Keratinocyte (primary cell): ENCODE measurements around the gene IARS1.

Source experiments
- EZH2 ChIP-seq: IDR thresholded peaks from one replicate; pipeline ENCODE4 v1.6.1; 2012; ENCODE audit warnings: inconsistent platforms, mild to moderate bottlenecking, low read length, moderate library complexity
- TF ChIP-seq, protein P1 (sequence below), 3 experiments: IDR thresholded peaks in 1 of 3; conservative IDR thresholded peaks in 1 of 3; optimal IDR thresholded peaks in 1 of 3; 2 replicates in 2 of 3; 3 replicates in 1 of 3; pipeline versions ENCODE3 to v1.5.1; 2011; ENCODE audit warnings: low read length in 3 of 3, mild to moderate bottlenecking in 3 of 3, moderate library complexity in 2 of 3, control low read depth in 1 of 3, inconsistent platforms in 1 of 3; ENCODE audit not compliant: insufficient read depth in 2 of 3; ENCODE audit errors: extremely low read depth in 1 of 3

DNA sequence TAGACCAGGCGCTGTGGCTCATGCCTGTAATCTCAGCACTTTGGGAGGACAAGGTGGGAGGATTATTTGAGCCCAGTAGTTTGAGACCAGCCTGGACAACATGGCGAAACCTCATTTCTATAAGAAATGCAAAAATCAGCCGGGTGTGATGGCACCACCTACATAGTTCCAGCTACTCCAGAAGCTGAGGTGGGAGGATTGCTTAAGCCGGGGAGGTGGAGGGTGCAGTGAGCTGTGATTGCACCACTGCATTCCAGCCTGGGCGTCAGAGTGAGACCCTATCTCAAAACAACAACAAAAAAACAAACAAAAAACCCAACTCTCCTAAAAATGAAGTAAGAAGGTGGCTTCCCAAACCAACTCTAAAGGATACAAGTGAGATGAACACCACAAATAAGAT lies 23.0 kb downstream of the IARS1 start:
- TF ChIP-seq EZH2 = no peak
- TF ChIP-seq, protein P1, sequence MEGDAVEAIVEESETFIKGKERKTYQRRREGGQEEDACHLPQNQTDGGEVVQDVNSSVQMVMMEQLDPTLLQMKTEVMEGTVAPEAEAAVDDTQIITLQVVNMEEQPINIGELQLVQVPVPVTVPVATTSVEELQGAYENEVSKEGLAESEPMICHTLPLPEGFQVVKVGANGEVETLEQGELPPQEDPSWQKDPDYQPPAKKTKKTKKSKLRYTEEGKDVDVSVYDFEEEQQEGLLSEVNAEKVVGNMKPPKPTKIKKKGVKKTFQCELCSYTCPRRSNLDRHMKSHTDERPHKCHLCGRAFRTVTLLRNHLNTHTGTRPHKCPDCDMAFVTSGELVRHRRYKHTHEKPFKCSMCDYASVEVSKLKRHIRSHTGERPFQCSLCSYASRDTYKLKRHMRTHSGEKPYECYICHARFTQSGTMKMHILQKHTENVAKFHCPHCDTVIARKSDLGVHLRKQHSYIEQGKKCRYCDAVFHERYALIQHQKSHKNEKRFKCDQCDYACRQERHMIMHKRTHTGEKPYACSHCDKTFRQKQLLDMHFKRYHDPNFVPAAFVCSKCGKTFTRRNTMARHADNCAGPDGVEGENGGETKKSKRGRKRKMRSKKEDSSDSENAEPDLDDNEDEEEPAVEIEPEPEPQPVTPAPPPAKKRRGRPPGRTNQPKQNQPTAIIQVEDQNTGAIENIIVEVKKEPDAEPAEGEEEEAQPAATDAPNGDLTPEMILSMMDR (optimal IDR thresholded peaks at IDR 0.05 in 1 of 3, IDR thresholded peaks at IDR 0.05 in 1 of 3, conservative IDR thresholded peaks at IDR 0.05 in 1 of 3; ENCODE audit: extremely low read depth in 1 of 3, insufficient read depth in 2 of 3, low read length in 3 of 3) = no peak
